ENCODE data around the gene ERBB2.

DNA sequence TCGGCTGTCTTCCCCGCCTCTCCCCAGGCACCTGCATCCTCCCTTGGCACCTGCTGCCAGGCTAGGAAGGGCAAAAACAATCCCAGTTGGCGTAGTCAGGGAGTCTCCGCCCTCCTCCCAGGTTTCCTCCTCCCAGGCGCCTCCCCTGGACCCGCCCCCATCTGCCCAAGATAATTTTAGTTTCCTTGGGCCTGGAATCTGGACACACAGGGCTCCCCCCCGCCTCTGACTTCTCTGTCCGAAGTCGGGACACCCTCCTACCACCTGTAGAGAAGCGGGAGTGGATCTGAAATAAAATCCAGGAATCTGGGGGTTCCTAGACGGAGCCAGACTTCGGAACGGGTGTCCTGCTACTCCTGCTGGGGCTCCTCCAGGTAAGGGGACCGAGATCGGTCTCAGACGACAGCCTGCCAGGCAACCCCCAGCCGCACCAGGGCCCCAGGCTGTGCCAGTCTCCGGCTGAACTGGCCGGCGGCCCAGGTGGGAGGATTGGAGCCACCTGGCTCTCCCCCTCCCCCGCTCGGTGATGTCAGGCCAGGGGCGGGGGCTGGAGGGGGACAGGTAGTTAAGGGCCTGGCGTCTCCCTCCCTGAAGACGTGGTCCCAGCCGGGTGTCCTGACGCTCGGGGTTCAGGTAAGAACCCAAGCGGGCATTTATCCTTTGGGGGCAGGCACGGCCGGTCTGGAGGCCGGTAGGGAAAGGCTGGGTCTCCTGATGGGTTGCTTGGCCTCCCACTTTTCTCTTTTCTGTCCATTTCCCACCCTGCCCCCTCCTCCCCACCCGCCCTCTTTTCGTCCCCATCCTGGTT is 38.1 kb downstream of the ERBB2 start, which contains the start of gene GRB7:
- TF ChIP-seq, protein P1, sequence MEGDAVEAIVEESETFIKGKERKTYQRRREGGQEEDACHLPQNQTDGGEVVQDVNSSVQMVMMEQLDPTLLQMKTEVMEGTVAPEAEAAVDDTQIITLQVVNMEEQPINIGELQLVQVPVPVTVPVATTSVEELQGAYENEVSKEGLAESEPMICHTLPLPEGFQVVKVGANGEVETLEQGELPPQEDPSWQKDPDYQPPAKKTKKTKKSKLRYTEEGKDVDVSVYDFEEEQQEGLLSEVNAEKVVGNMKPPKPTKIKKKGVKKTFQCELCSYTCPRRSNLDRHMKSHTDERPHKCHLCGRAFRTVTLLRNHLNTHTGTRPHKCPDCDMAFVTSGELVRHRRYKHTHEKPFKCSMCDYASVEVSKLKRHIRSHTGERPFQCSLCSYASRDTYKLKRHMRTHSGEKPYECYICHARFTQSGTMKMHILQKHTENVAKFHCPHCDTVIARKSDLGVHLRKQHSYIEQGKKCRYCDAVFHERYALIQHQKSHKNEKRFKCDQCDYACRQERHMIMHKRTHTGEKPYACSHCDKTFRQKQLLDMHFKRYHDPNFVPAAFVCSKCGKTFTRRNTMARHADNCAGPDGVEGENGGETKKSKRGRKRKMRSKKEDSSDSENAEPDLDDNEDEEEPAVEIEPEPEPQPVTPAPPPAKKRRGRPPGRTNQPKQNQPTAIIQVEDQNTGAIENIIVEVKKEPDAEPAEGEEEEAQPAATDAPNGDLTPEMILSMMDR (conservative IDR thresholded peaks at IDR 0.05; ENCODE audit: low read length) = no peak
- no peak for TF ChIP-seq EZH2phosphoT487 (IDR thresholded peaks at IDR 0.05; ENCODE audit: borderline replicate concordance)
